Cardiac fibroblast (primary cell): Measurements from ENCODE around the gene OR6B2.
A peak's percentile ranks its signal among the peaks of the same experiment; 100 is the strongest.

Experiments
- DNase-seq, 2 donors: peaks; one replicate each; pipeline versions ENCODE4 v3.0.0 to v3.0.0-alpha.2; 2010; ENCODE audit warnings: low read depth in 2 of 2
- H3K4me3 ChIP-seq, 2 donors: replicated peaks in 1 of 2; 1 replicate in 1 of 2; 2 replicates in 1 of 2; pipeline ENCODE4 v1.5.1; 2011; ENCODE audit warnings: low read depth in 2 of 2, low read length in 2 of 2, mild to moderate bottlenecking in 2 of 2, moderate library complexity in 1 of 2
- CTCF ChIP-seq: IDR thresholded peaks from one replicate; pipeline ENCODE4 v1.5.1; 2011; ENCODE audit warnings: low read depth, mild to moderate bottlenecking, low read length, inconsistent platforms

Gene OR6B2

DNA sequence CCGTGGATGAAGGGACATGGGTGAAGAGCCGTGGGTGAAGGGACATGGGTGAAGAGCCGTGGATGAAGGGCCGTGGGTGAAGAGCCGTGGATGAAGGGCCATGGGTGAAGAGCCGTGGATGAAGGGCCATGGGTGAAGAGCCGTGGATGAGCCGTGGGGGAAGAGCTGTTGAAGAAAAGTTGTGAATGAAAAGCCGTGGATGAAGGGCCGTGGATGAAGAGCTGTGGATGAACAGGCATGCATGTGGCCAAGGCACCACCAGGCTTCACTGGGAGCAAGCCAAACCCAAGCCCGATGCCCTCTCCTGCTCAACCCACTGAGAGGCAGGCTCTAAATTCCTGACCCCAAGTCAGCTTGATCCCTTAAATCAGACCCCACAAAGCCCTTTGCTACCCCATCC lies 12.5 kb upstream of the OR6B2 start:
- no peak overlapping the region for H3K4me3 ChIP-seq
- TF ChIP-seq CTCF: no peak
- no peak for DNase-seq

GRCh38 chr2:240041363-240041762 lies 11.1 kb upstream of the OR6B2 start:
- no peak for DNase-seq
- TF ChIP-seq CTCF: no peak
- H3K4me3 ChIP-seq: no peak overlapping the region

- DNase-seq: no peak
- no peak overlapping the region for H3K4me3 ChIP-seq
- TF ChIP-seq CTCF: no peak
These were observed 7.1 kb upstream of the OR6B2 start for GRCh38 chr2:240037358-240037757.

- no peak for TF ChIP-seq CTCF
- H3K4me3 ChIP-seq: no peak overlapping the region
- no peak for DNase-seq
These were observed 3.1 kb upstream of the OR6B2 start for GRCh38 chr2:240033330-240033678.

DNA sequence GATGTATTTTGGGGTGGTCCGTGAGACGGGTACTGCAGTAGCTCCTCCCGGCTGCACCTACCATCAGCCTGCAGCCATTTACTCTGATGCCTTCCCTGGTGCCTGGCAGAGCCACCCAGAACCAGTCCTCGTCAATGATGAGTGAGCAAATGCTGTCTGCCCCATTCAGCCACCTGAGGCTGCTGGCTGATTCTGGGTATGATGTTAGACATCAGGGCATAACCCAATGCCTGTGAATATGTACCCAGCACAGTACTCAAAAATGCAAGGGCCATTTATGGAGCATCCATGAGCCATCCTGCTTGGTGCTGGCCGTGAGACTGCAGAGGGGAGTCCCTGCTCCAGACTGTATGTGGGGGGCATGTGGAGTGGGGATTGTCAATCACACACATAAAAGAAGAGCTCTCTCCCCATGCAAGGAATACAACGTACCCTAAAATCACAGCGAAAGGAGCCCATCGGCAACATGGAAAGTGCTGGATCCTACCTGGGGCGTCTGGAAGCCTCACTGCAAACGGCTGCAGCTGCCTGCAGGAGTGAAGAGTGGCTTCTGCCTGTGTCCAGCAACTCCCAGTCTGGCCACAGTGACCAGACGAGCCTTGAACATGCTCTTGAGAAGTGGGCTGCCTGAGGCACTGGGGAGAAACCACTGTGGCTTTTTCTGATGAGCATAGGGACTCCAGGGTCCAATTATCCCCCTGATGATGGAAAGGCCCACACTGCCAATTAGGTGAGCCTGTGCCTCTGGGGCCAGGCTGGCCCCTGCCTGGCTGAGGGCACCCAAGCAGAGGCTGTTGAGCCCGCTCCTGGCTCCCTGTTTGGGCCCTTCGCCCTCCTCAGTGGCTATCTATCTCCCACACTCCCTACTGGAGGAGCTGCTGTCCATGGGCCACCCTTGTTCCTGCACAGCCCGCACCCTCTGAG lies 2.4 kb upstream of the OR6B2 start:
- DNase-seq: no peak
- H3K4me3 ChIP-seq: no peak overlapping the region
- no peak for TF ChIP-seq CTCF

DNA sequence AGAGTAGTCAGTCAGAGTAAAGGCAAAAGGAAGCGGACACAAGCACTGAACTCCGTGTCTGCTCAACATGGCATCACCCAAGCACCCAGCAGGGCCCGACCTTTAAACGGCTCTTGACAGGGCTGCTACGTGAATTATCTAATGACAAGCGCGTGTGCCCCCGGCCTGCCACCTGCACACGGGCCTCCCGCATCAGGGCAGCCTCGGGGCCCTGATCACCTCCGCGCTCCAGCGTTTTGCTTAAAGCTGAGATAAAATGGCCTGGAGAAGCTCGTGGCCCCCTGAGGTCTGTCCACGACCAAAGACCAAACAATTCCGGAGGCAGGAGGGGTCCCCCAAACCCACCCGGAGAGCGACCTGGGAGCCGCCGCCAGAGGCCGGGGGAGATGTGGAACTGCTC lies 5.5 kb downstream of the OR6B2 start:
- no peak for TF ChIP-seq CTCF
- peak; percentile 3 to 5 for DNase-seq
- H3K4me3 ChIP-seq: peak overlapping the region; percentile 93 to 96
